HCT116 (cell line): Measurements from ENCODE around the gene NMD3. TPM values are rescaled to one million over a fixed set of nuclear protein-coding genes. Genes with fewer than 3 reads are reported as not detected.

Experiments
- ATAC-seq: fragments of 200-7000 bp; cut with Tn5 transposase; 2 replicates; pipeline ENCODE4 v1.9.1; 2020; ENCODE audit warnings: mild to moderate bottlenecking, moderate library complexity
- BruUV-seq: library from RNA; stranded (reverse); fragments of 400-500 nt; replicated peaks from 2 replicates; lab custom pipeline; 2021; lab: Mats Ljungman, UMichigan
- CTCF ChIA-PET: fragments of 300-600 bp; sonication (Branson Sonifier 250); formaldehyde crosslinking; loops from one replicate; lab custom pipeline; 2021; ENCODE audit warnings: antibody characterized with exemption; lab: Charles Lee
- POLR2A ChIA-PET: fragments of 300-600, 350-600 bp; sonication (Branson Sonifier 250); formaldehyde crosslinking; loops from one replicate; lab custom pipeline; 2021; ENCODE audit warnings: antibody characterized with exemption; lab: Charles Lee
- RAD21 ChIA-PET, 2 experiments: fragments of 300-600 bp; sonication (Branson Sonifier 250); formaldehyde crosslinking; loops; one replicate each; lab custom pipeline; 2023; ENCODE audit warnings: low total read pairs in 2 of 2; ENCODE audit not compliant: uncharacterized antibody in 2 of 2, unreplicated experiment in 2 of 2, low non-redundant PET in 1 of 2; lab: Charles Lee
- DNase-seq: peaks from one replicate; pipeline ENCODE4 v3.0.0-alpha.2; 2010; ENCODE audit warnings: low read depth, low spot score
- H2AFZ ChIP-seq: fragments of 200-600 bp; shearing (Covaris generic), sonication (generic); 2 replicates; pipeline ENCODE4 v1.6.1; 2017; ENCODE audit warnings: low read depth, mixed run types, mixed read lengths, antibody characterized with exemption, low read length; ENCODE audit not compliant: poor library complexity, severe bottlenecking
- H3K27ac ChIP-seq: 2 replicates; pipeline ENCODE4 v1.5.1; 2012; ENCODE audit warnings: low read depth, low read length
- H3K27me3 ChIP-seq: fragments of 200-600 bp; sonication (generic); 2 replicates; pipeline ENCODE4 v1.6.1; 2016; ENCODE audit warnings: mixed run types, low read length, mixed read lengths; ENCODE audit not compliant: insufficient read depth
- H3K36me3 ChIP-seq, 2 experiments: fragments of 200-500 bp in 1 of 2; fragments of 200-600 bp in 1 of 2; sonication (Bioruptor generic) in 1 of 2; sonication (generic) in 1 of 2; 2 replicates each; pipeline versions ENCODE4 v1.5.1 to v1.6.1; 2014 to 2016; ENCODE audit warnings: low read length in 2 of 2, inconsistent platforms in 1 of 2, mixed read lengths in 1 of 2, mixed run types in 1 of 2; ENCODE audit not compliant: insufficient read depth in 2 of 2, control insufficient read depth in 1 of 2
- H3K4me1 ChIP-seq, 2 experiments: fragments of 200-600 bp in 1 of 2; sonication (generic) in 1 of 2; 2 replicates each; pipeline versions ENCODE4 v1.5.1 to v1.6.1; 2012 to 2017; ENCODE audit warnings: low read length in 2 of 2, inconsistent platforms in 1 of 2, mild to moderate bottlenecking in 1 of 2, mixed read lengths in 1 of 2, mixed run types in 1 of 2, moderate library complexity in 1 of 2; ENCODE audit not compliant: insufficient read depth in 2 of 2, control insufficient read depth in 1 of 2
- H3K4me2 ChIP-seq: fragments of 200-600 bp; sonication (generic); 2 replicates; pipeline ENCODE4 v1.6.1; 2017; ENCODE audit warnings: mixed run types, low read length, mixed read lengths
- H3K4me3 ChIP-seq, 2 experiments: fragments of 200-600 bp in 1 of 2; sonication (generic) in 1 of 2; replicated peaks in 1 of 2; 2 replicates each; pipeline ENCODE4 v1.5.1; 2011 to 2016; ENCODE audit warnings: low read length in 2 of 2, control low read depth in 1 of 2, low read depth in 1 of 2, mild to moderate bottlenecking in 1 of 2, mixed read lengths in 1 of 2, mixed run types in 1 of 2
- H3K79me2 ChIP-seq: fragments of 200-600 bp; sonication (generic); 2 replicates; pipeline ENCODE4 v1.6.1; 2017; ENCODE audit warnings: mild to moderate bottlenecking, mixed run types, low read length, moderate library complexity, mixed read lengths; ENCODE audit not compliant: insufficient read depth
- H3K9ac ChIP-seq: fragments of 200-600 bp; sonication (generic); 2 replicates; pipeline ENCODE4 v1.6.1; 2016; ENCODE audit warnings: low read length, mixed read lengths
- H3K9me2 ChIP-seq: fragments of 200-600 bp; sonication (generic), shearing (Covaris generic); 2 replicates; pipeline ENCODE4 v1.6.1; 2017; ENCODE audit warnings: mixed run types, mild to moderate bottlenecking, moderate library complexity; ENCODE audit not compliant: insufficient read depth
- H3K9me3 ChIP-seq, 2 experiments: fragments of 200-500 bp in 1 of 2; fragments of 200-600 bp in 1 of 2; sonication (Bioruptor generic) in 1 of 2; sonication (generic) in 1 of 2; 2 replicates each; pipeline ENCODE4 v1.6.1; 2014 to 2017; ENCODE audit warnings: low read length in 2 of 2, mixed read lengths in 2 of 2, inconsistent platforms in 1 of 2, low read depth in 1 of 2, mild to moderate bottlenecking in 1 of 2, mixed run types in 1 of 2, moderate library complexity in 1 of 2; ENCODE audit not compliant: control insufficient read depth in 1 of 2, insufficient read depth in 1 of 2
- H4K20me1 ChIP-seq: fragments of 200-600 bp; sonication (generic), shearing (Covaris generic); 2 replicates; pipeline ENCODE4 v1.6.1; 2017; ENCODE audit warnings: mixed run types, mild to moderate bottlenecking, moderate library complexity; ENCODE audit not compliant: insufficient read depth
- ELF1 ChIP-seq: IDR thresholded peaks from 2 replicates; pipeline ENCODE4 v1.6.1; 2012; ENCODE audit warnings: low read depth, borderline replicate concordance
- FOSL1 ChIP-seq: IDR thresholded peaks from 2 replicates; pipeline ENCODE4 v1.6.1; 2012; ENCODE audit warnings: low read depth
- JUND ChIP-seq: IDR thresholded peaks from 2 replicates; pipeline ENCODE4 v1.6.1; 2012
- POLR2A ChIP-seq: IDR thresholded peaks from 2 replicates; pipeline ENCODE4 v1.7.0; 2011; ENCODE audit warnings: borderline replicate concordance; ENCODE audit not compliant: insufficient read depth, insufficient read length; ENCODE audit errors: extremely low read depth
- RAD21 ChIP-seq: IDR thresholded peaks from 2 replicates; pipeline ENCODE4 v1.6.1; 2012; ENCODE audit warnings: low read depth, mild to moderate bottlenecking
- SIN3A ChIP-seq: IDR thresholded peaks from 2 replicates; pipeline ENCODE4 v1.6.1; 2012; ENCODE audit warnings: low read depth
- SP1 ChIP-seq: IDR thresholded peaks from 2 replicates; pipeline ENCODE4 v1.6.1; 2012; ENCODE audit warnings: low read depth
- SRF ChIP-seq: IDR thresholded peaks from 2 replicates; pipeline ENCODE4 v1.6.1; 2012; ENCODE audit warnings: low read depth
- ZFX ChIP-seq: fragments of 450-650 bp; IDR thresholded peaks from 2 replicates; pipeline ENCODE4 v1.6.1; 2017
- intact Hi-C: fragments of 100-400 bp; cut with micrococcal nuclease; formaldehyde crosslinking; loops from 2 replicates; pipeline ENCODE4 v1.10.0; 2022
- total RNA-seq: library from RNA; stranded (reverse); gene quantifications from one replicate; pipeline ENCODE4 v1.2.1, GENCODE V29; 2021; ENCODE audit not compliant: unreplicated experiment
- TF ChIP-seq, protein P1 (sequence below): IDR thresholded peaks from 2 replicates; pipeline ENCODE4 v1.6.1; 2012
- TF ChIP-seq, protein P2 (sequence below): IDR thresholded peaks from 2 replicates; pipeline ENCODE4 v1.6.1; 2012

The NMD3 gene
- total RNA-seq, 1 experiment from 2014 or later = 85.2 TPM

DNA sequence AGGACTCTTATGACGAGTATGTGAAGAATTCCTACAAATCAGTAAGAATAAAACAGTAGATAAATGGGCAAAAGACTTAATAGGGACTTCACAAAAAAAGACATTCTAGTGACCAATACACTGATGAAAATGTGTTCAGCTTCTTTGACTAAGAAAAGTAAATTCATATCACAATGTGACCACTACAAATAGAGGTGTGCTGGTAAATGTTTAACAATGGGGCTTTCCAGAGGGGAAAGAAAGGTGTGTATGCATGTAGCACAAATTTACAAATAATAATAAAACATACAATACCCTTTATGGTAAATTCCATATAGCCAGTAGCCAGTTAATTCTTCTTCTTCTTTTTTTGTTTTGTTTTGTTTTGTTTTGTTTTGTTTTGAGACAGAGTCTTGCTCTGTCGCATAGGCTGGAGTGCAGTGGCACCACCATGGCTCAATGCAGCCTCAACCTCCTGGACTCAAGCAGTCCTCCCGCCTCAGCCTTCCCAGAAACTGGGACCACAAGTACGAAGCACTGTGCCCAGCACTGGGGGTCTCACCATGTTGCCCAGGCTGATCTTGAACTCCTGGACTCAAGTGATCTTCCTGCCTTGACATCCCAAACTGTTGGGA is 17.5 kb upstream of the NMD3 start:
- Histone ChIP-seq H3K4me3 (no peak overlapping the region), H3K4me2 (no peak overlapping the region), H3K4me1 (peaks cover 0 to 10% of the 10 kb centered on the region in 2 experiments; a peak in 2 of 4 replicates), H3K36me3 (no peaks in the 10 kb centered on the region), H3K9ac (no peak overlapping the region), H3K27ac (no peak overlapping the region), H3K9me2 (no peaks in the 10 kb centered on the region), H4K20me1 (no peaks in the 10 kb centered on the region), H3K9me3 (no peaks in the 10 kb centered on the region), H3K79me2 (no peaks in the 10 kb centered on the region), H3K27me3 (no peaks in the 10 kb centered on the region), H2AFZ (no peak overlapping the region)
- CTCF ChIA-PET = no interaction called here
- intact Hi-C loops = loop anchor here (5.0 kb wide), 1 partner anchor 106 kb away; no protein-coding TSS in a partner anchor
- no peak for DNase-seq
- no peak for TF ChIP-seq ELF1
- no peak for TF ChIP-seq SP1
- no peak for TF ChIP-seq ZFX
- no peak for TF ChIP-seq RAD21
- RAD21 ChIA-PET = no interaction called here
- POLR2A ChIA-PET = no interaction called here
- ATAC-seq = no peak
- BruUV-seq = no TSS peak

DNA sequence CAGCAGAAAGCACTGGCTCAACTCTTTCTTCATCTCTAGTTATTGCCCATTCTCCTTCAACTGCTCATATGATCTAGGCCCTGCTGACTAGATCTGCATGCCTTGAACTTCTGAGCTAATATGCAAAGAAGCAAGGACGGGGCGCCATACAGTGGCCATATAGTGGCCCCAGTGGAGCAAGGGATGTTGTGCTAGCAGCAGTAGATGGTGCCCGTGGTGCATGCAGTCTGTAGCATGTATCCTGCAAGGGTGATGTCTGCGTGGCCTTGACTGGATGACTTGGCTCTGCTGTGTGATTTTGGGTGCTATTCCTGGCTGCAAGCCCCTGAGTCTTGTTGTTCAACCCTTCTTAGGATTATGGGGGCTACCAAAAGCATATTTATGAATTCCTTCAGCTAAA is 12.2 kb upstream of the NMD3 start:
- H4K20me1 ChIP-seq = no peaks in the 10 kb centered on the region
- CTCF ChIA-PET = interaction anchor here (0.9 kb wide), 1 partner anchor 112 kb away, joined by 3 read pairs; no protein-coding TSS in a partner anchor
- intact Hi-C loops = no loop called here

More for the DNA sequence above, 12.2 kb upstream of the NMD3 start:
- ATAC-seq = 0 out of 2 replicates have a peak, but pooled peaks have one; percentile 47
- Histone ChIP-seq H3K4me3 (no peak overlapping the region), H3K4me1 (no peaks in the 10 kb centered on the region), H3K79me2 (no peaks in the 10 kb centered on the region), H3K9me2 (no peaks in the 10 kb centered on the region), H3K9ac (no peak overlapping the region), H2AFZ (no peak overlapping the region), H3K27me3 (no peaks in the 10 kb centered on the region), H3K9me3 (no peaks in the 10 kb centered on the region), H3K4me2 (no peak overlapping the region), H3K36me3 (no peaks in the 10 kb centered on the region), H3K27ac (no peak overlapping the region)
- BruUV-seq = no TSS peak
- ChIA-PET RAD21 (no interaction called here), POLR2A (no interaction called here)
- TF ChIP-seq FOSL1 (no peak), POLR2A (no peak), ZFX (no peak), SRF (no peak), SIN3A (no peak), JUND (no peak)
- TF ChIP-seq, protein P1, sequence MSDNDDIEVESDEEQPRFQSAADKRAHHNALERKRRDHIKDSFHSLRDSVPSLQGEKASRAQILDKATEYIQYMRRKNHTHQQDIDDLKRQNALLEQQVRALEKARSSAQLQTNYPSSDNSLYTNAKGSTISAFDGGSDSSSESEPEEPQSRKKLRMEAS = no peak
- TF ChIP-seq, protein P2, sequence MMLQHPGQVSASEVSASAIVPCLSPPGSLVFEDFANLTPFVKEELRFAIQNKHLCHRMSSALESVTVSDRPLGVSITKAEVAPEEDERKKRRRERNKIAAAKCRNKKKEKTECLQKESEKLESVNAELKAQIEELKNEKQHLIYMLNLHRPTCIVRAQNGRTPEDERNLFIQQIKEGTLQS = no peak
- DNase-seq = no peak
